A549 (cell line): ENCODE measurements around the gene SDR39U1. TPM values are rescaled to one million over a fixed set of nuclear protein-coding genes. Genes with fewer than 3 reads are reported as not detected.

ENCODE experiments used
- ATAC-seq, 2 experiments: fragments of 200-7000 bp in 1 of 2; fragments of >200 bp in 1 of 2; cut with Nextera tagmentation in 1 of 2; cut with Tn5 transposase in 1 of 2; 3 replicates each; pipeline versions ENCODE4 v1.8.0 to v1.9.1; 2018 to 2020; ENCODE audit warnings: mild to moderate bottlenecking in 1 of 2, moderate library complexity in 1 of 2
- CTCF ChIA-PET: fragments of 300-600 bp; sonication (Branson Sonifier 250); formaldehyde crosslinking; extraction: SDS; loops from one replicate; lab custom pipeline; 2021; ENCODE audit warnings: antibody characterized with exemption, inconsistent platforms; lab: Yijun Ruan, JAX
- POLR2A ChIA-PET: fragments of 350-600 bp; formaldehyde crosslinking; extraction: SDS; loops from one replicate; lab custom pipeline; 2021; ENCODE audit warnings: antibody characterized with exemption, inconsistent platforms; lab: Yijun Ruan, JAX
- DNase-seq, 2 experiments: peaks; one replicate each; pipeline versions ENCODE4 v3.0.0 to v3.0.0-alpha.2; 2011 to 2016; ENCODE audit warnings: low read depth in 1 of 2, low spot score in 1 of 2
- FAIRE-seq: peaks from 2 replicates; lab custom pipeline; 2011; peaks lifted over from hg19 to GRCh38; lab: Jason Lieb, UNC
- H3K27ac ChIP-seq, 2 experiments: fragments of >200 bp; sonication (Bioruptor Twin); formaldehyde crosslinking; 3 replicates each; pipeline ENCODE4 v1.5.1; 2016 to 2017
- H3K4me1 ChIP-seq: fragments of >200 bp; sonication (Bioruptor Twin); formaldehyde crosslinking; 3 replicates; pipeline ENCODE4 v1.6.1; 2016
- H3K4me2 ChIP-seq: fragments of >200 bp; sonication (Bioruptor Twin); formaldehyde crosslinking; 3 replicates; pipeline ENCODE4 v1.6.1; 2016
- H3K4me3 ChIP-seq: fragments of >200 bp; sonication (Bioruptor Twin); formaldehyde crosslinking; 3 replicates; pipeline ENCODE4 v1.5.1; 2016
- H3K9me3 ChIP-seq: fragments of >200 bp; sonication (Bioruptor Twin); formaldehyde crosslinking; 3 replicates; pipeline ENCODE4 v1.6.1; 2016
- BCL3 ChIP-seq: fragments of >200 bp; sonication (Bioruptor Twin); formaldehyde crosslinking; IDR thresholded peaks from 3 replicates; pipeline ENCODE4 v1.6.1; 2016
- CBX8 ChIP-seq: fragments of 200-600 bp; sonication (generic); IDR thresholded peaks from 2 replicates; pipeline ENCODE4 v1.6.1; 2016
- CTCF ChIP-seq: fragments of >200 bp; sonication (Bioruptor Twin); formaldehyde crosslinking; IDR thresholded peaks from 3 replicates; pipeline ENCODE4 v1.5.1; 2016
- EP300 ChIP-seq, 2 experiments: fragments of >200 bp; sonication (Bioruptor Twin); formaldehyde crosslinking; IDR thresholded peaks; 2 replicates in 1 of 2; 3 replicates in 1 of 2; pipeline ENCODE4 v1.6.1; 2016 to 2017
- ESRRA ChIP-seq: fragments of 150-350 bp; IDR thresholded peaks from 2 replicates; pipeline ENCODE4 v1.6.1; 2014; ENCODE audit warnings: mild to moderate bottlenecking, low read length, borderline replicate concordance
- FOXS1 ChIP-seq: fragments of 250-450 bp; sonication (Bioruptor Pico); IDR thresholded peaks from 2 replicates; pipeline ENCODE4 v1.5.0; 2020; ENCODE audit warnings: mild to moderate bottlenecking, moderate library complexity
- GATA3 ChIP-seq: IDR thresholded peaks from 2 replicates; pipeline ENCODE4 v1.6.1; 2012; ENCODE audit warnings: borderline replicate concordance
- HOXA7 ChIP-seq: fragments of 250-450 bp; sonication (Bioruptor Pico); IDR thresholded peaks from 2 replicates; pipeline ENCODE4 v1.5.0; 2020; ENCODE audit warnings: mild to moderate bottlenecking, moderate library complexity
- HOXB13 ChIP-seq: fragments of 250-450 bp; sonication (Bioruptor Pico); IDR thresholded peaks from 2 replicates; pipeline ENCODE4 v1.5.0; 2020; ENCODE audit warnings: low read depth, mild to moderate bottlenecking, moderate library complexity
- JUN ChIP-seq, 2 experiments: fragments of >200 bp; sonication (Bioruptor Twin); formaldehyde crosslinking; IDR thresholded peaks; 2 replicates in 1 of 2; 3 replicates in 1 of 2; pipeline ENCODE4 v1.6.1; 2016 to 2017
- KDM1A ChIP-seq: fragments of 200-600 bp; sonication (generic); IDR thresholded peaks from 2 replicates; pipeline ENCODE4 v1.6.1; 2016; ENCODE audit warnings: low read depth, mild to moderate bottlenecking
- KDM5A ChIP-seq: fragments of 200-600 bp; sonication (generic); IDR thresholded peaks from 2 replicates; pipeline ENCODE4 v1.6.1; 2016; ENCODE audit warnings: antibody characterized with exemption, mild to moderate bottlenecking
- MAZ ChIP-seq: fragments of 150-350 bp; IDR thresholded peaks from 2 replicates; pipeline ENCODE4 v1.6.1; 2014; ENCODE audit warnings: antibody characterized with exemption, low read depth, low read length, borderline replicate concordance
- NR3C1 ChIP-seq: fragments of >200 bp; sonication (Bioruptor Twin); formaldehyde crosslinking; IDR thresholded peaks from 3 replicates; pipeline ENCODE4 v1.6.1; 2017
- POLR2A ChIP-seq: IDR thresholded peaks from 2 replicates; pipeline ENCODE4 v1.6.1; 2012; ENCODE audit warnings: mild to moderate bottlenecking, low read length
- RAD21 ChIP-seq, 2 experiments: fragments of >200 bp in 1 of 2; sonication (Bioruptor Twin) in 1 of 2; formaldehyde crosslinking in 1 of 2; IDR thresholded peaks in 1 of 2; conservative IDR thresholded peaks in 1 of 2; 2 replicates in 1 of 2; 3 replicates in 1 of 2; pipeline ENCODE4 v1.6.1; 2012 to 2018; ENCODE audit warnings: inconsistent platforms in 1 of 2
- RARB ChIP-seq: fragments of 250-450 bp; sonication (Bioruptor Pico); IDR thresholded peaks from 2 replicates; pipeline ENCODE4 v1.8.0; 2021; ENCODE audit warnings: mild to moderate bottlenecking, moderate library complexity
- RFX5 ChIP-seq: fragments of 450-650 bp; IDR thresholded peaks from 2 replicates; pipeline ENCODE4 v1.7.1; 2014; ENCODE audit warnings: antibody characterized with exemption, mild to moderate bottlenecking, moderate library complexity
- TFCP2L1 ChIP-seq: fragments of 250-450 bp; sonication (Bioruptor Pico); IDR thresholded peaks from 2 replicates; pipeline ENCODE4 v1.5.0; 2021; ENCODE audit warnings: mild to moderate bottlenecking
- ZC3H11A ChIP-seq: fragments of 450-650 bp; IDR thresholded peaks from 2 replicates; pipeline ENCODE4 v1.6.1; 2014; ENCODE audit warnings: antibody characterized with exemption, mild to moderate bottlenecking
- ZFP36 ChIP-seq: fragments of 450-650 bp; IDR thresholded peaks from 2 replicates; pipeline ENCODE4 v1.6.1; 2014; ENCODE audit warnings: borderline replicate concordance; ENCODE audit not compliant: partially characterized antibody
- ZNF302 ChIP-seq: fragments of 250-450 bp; sonication (Bioruptor Pico); IDR thresholded peaks from 2 replicates; pipeline ENCODE4 v1.9.0; 2021; ENCODE audit warnings: inconsistent platforms, mild to moderate bottlenecking, moderate library complexity
- WGBS: methylation state at CpG from one replicate; pipeline ENCODE4 v1.1.6; 2017; ENCODE audit errors: missing lambda C conversion rate; 5-methylcytosine and 5-hydroxymethylcytosine counted together
- polyA plus RNA-seq, 4 experiments: library from polyadenylated mRNA; depleted of rRNA in 3 of 4; stranded (reverse); fragments of >200 nt; fragmentation: RNase III in 1 of 4; extraction: RNeasy Plus Mini Kit Qiagen cat#74134 plus additional on column Dnase treatment in 1 of 4; gene quantifications; 2 replicates in 3 of 4; 3 replicates in 1 of 4; pipeline ENCODE4 v1.2.3, GENCODE V29; 2011 to 2017
- TF ChIP-seq, protein P1 (sequence below): fragments of 250-450 bp; sonication (Bioruptor Pico); IDR thresholded peaks from 2 replicates; pipeline ENCODE4 v1.5.0; 2020; ENCODE audit warnings: low read depth, mild to moderate bottlenecking, moderate library complexity
- TF ChIP-seq, protein P2 (sequence below): fragments of 250-450 bp; sonication (Bioruptor Pico); IDR thresholded peaks from 2 replicates; pipeline ENCODE4 v1.5.0; 2021; ENCODE audit warnings: mild to moderate bottlenecking, moderate library complexity, borderline replicate concordance
- TF ChIP-seq, protein P3 (sequence below): IDR thresholded peaks from 2 replicates; pipeline ENCODE4 v1.6.1; 2012
- TF ChIP-seq, protein P4 (sequence below): IDR thresholded peaks from 2 replicates; pipeline ENCODE4 v1.6.1; 2012

SDR39U1 gene
- polyA plus RNA-seq, 2 of the 4 experiments (the other 2 are of a cell fraction), result 57.3 to 61.1 TPM

GRCh38 chr14:24406416-24406815, 36.2 kb downstream of the SDR39U1 start:
- TF ChIP-seq GATA3 (no peak), RFX5 (no peak), RAD21 (conservative IDR thresholded peaks at IDR 0.05 in 1 of 2, IDR thresholded peaks at IDR 0.05 in 1 of 2) (no peak), ESRRA (no peak), POLR2A (no peak), MAZ (no peak), NR3C1 (no peak), TFCP2L1 (CRISPR knock-in tag) (no peak), CTCF (no peak), ZNF302 (CRISPR knock-in tag) (no peak), HOXA7 (CRISPR knock-in tag) (no peak), EP300 (IDR thresholded peaks at IDR 0.05) (no peak), BCL3 (no peak), KDM5A (no peak), RARB (CRISPR knock-in tag) (no peak), FOXS1 (CRISPR knock-in tag) (no peak), ZC3H11A (no peak), JUN (IDR thresholded peaks at IDR 0.05) (no peak)
- TF ChIP-seq, protein P1, sequence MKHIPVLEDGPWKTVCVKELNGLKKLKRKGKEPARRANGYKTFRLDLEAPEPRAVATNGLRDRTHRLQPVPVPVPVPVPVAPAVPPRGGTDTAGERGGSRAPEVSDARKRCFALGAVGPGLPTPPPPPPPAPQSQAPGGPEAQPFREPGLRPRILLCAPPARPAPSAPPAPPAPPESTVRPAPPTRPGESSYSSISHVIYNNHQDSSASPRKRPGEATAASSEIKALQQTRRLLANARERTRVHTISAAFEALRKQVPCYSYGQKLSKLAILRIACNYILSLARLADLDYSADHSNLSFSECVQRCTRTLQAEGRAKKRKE (CRISPR knock-in tag), result no peak
- TF ChIP-seq, protein P2, sequence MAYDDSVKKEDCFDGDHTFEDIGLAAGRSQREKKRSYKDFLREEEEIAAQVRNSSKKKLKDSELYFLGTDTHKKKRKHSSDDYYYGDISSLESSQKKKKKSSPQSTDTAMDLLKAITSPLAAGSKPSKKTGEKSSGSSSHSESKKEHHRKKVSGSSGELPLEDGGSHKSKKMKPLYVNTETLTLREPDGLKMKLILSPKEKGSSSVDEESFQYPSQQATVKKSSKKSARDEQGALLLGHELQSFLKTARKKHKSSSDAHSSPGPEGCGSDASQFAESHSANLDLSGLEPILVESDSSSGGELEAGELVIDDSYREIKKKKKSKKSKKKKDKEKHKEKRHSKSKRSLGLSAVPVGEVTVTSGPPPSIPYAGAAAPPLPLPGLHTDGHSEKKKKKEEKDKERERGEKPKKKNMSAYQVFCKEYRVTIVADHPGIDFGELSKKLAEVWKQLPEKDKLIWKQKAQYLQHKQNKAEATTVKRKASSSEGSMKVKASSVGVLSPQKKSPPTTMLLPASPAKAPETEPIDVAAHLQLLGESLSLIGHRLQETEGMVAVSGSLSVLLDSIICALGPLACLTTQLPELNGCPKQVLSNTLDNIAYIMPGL (CRISPR knock-in tag), result no peak
- ATAC-seq, result no peak
- 0 out of 3 replicates have a peak, but pooled peaks cover 5% of the 10 kb centered on the region for H3K4me1 ChIP-seq
- no peak overlapping the region for H3K27ac ChIP-seq
- POLR2A ChIA-PET, result no interaction called here
- H3K4me2 ChIP-seq, result no peak overlapping the region
- H3K4me3 ChIP-seq, result no peak overlapping the region
- no peak for FAIRE-seq
- WGBS, result 60% methylated on average over 6 of the region's 6 CpGs
- H3K9me3 ChIP-seq, result no peaks in the 10 kb centered on the region
- no peak for DNase-seq
- CTCF ChIA-PET, result interaction anchor here (1.1 to 16.5 kb wide), 3 partner anchors 23 to 78 kb away, joined by 3 to 254 read pairs (median 26); partner anchors contain the start of genes CBLN3 and KHNYN

GRCh38 chr14:24404814-24405213, 37.8 kb downstream of the SDR39U1 start:
- Histone ChIP-seq H3K4me1 (0 out of 3 replicates have a peak, but pooled peaks cover 5% of the 10 kb centered on the region), H3K4me2 (no peak overlapping the region), H3K4me3 (no peak overlapping the region), H3K27ac (no peak overlapping the region), H3K9me3 (no peaks in the 10 kb centered on the region)
- ChIA-PET CTCF (interaction anchor here (3.6 kb wide), 1 partner anchor 71 kb away, joined by 26 read pairs; no protein-coding TSS in a partner anchor), POLR2A (no interaction called here)
- TF ChIP-seq CBX8 (no peak), HOXB13 (CRISPR knock-in tag) (no peak), KDM1A (no peak), ZNF302 (CRISPR knock-in tag) (no peak), ZFP36 (no peak)
- TF ChIP-seq, protein P3, sequence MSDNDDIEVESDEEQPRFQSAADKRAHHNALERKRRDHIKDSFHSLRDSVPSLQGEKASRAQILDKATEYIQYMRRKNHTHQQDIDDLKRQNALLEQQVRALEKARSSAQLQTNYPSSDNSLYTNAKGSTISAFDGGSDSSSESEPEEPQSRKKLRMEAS, result no peak
- TF ChIP-seq, protein P4, sequence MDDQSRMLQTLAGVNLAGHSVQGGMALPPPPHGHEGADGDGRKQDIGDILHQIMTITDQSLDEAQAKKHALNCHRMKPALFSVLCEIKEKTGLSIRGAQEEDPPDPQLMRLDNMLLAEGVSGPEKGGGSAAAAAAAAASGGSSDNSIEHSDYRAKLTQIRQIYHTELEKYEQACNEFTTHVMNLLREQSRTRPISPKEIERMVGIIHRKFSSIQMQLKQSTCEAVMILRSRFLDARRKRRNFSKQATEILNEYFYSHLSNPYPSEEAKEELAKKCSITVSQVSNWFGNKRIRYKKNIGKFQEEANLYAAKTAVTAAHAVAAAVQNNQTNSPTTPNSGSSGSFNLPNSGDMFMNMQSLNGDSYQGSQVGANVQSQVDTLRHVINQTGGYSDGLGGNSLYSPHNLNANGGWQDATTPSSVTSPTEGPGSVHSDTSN, result no peak
- ATAC-seq (no peak), FAIRE-seq (no peak), DNase-seq (no peak)
- WGBS, result 76% methylated on average over 4 of the region's 4 CpGs
